ENCODE measurements around the gene NCAPD3. TPM values are rescaled to one million over a fixed set of nuclear protein-coding genes. Genes with fewer than 3 reads are reported as not detected.
"Not testable (repeated sequence)": the region's sequence is repeated elsewhere in the genome, so short reads cannot be mapped to it uniquely, and the experiment has no call there.

NCAPD3 gene
- total and polyA plus RNA-seq, 9 donors, result 5.8 to 12.1 (median 8.8) TPM

- H3K36me3 ChIP-seq, result no peaks in the 10 kb centered on the region
- intact Hi-C loops (cut with DNase I), result loop anchor here in 1 of 4 donors (5.0 kb wide), 1 partner anchor 52 kb away; the partner anchor contains the start of gene JAM3
- TF ChIP-seq CTCF (IDR thresholded peaks at IDR 0.05) (no peak), POLR2A (IDR thresholded peaks at IDR 0.05) (no peak), EP300 (IDR thresholded peaks at IDR 0.05) (no peak)
- WGBS, 3 donors, result 91 to 93% (median 91%) methylated on average over 3 of the region's 3 CpGs
- no peak overlapping the region for H3K4me3 ChIP-seq
- no peaks in the 10 kb centered on the region for H3K27me3 ChIP-seq
- H3K27ac ChIP-seq, result peak overlapping the region; percentile 70 to 83
- no peak for DNase-seq
- H3K4me1 ChIP-seq (ENCODE audit: insufficient read depth), result peaks cover 6% of the 10 kb centered on the region
- no peaks in the 10 kb centered on the region for H3K9me3 ChIP-seq
Observed at GRCh38 chr11:134119094-134119493, 104.7 kb downstream of the NCAPD3 start.

GRCh38 chr11:134118006-134118405 lies 105.8 kb downstream of the NCAPD3 start:
- no peak for DNase-seq
- Histone ChIP-seq H3K4me1 (ENCODE audit: insufficient read depth) (peaks cover 6% of the 10 kb centered on the region), H3K27me3 (no peaks in the 10 kb centered on the region), H3K4me3 (no peak overlapping the region), H3K9me3 (no peaks in the 10 kb centered on the region), H3K36me3 (no peaks in the 10 kb centered on the region), H3K27ac (no peak overlapping the region)
- TF ChIP-seq CTCF (IDR thresholded peaks at IDR 0.05) (no peak), POLR2A (IDR thresholded peaks at IDR 0.05) (no peak), EP300 (IDR thresholded peaks at IDR 0.05) (no peak)
- intact Hi-C loops (cut with DNase I), result loop anchor here in 1 of 4 donors (5.0 kb wide), 1 partner anchor 51 kb away; the partner anchor contains the start of gene JAM3

- intact Hi-C loops (cut with DNase I), result loop anchor here in 1 of 4 donors (5.0 kb wide), 1 partner anchor 49 kb away; the partner anchor contains the start of gene JAM3
- no peaks in the 10 kb centered on the region for H3K4me1 ChIP-seq (ENCODE audit: insufficient read depth)
- H3K36me3 ChIP-seq, result no peaks in the 10 kb centered on the region
Observed at GRCh38 chr11:134116210-134116609, 107.6 kb downstream of the NCAPD3 start.

GRCh38 chr11:134113787-134114186 lies 110.0 kb downstream of the NCAPD3 start:
- H3K36me3 ChIP-seq; DNase-seq; H3K4me3 ChIP-seq; H3K4me1 ChIP-seq (ENCODE audit: insufficient read depth); H3K9me3 ChIP-seq; H3K27me3 ChIP-seq; H3K27ac ChIP-seq; intact Hi-C loops (cut with DNase I): not testable (repeated sequence)
- WGBS, 3 donors, result 100% methylated on average over 1 of the region's 1 CpG; no CpG with 5 or more reads in 1 of the 3 donors

More at GRCh38 chr11:134116210-134116609, 107.6 kb downstream of the NCAPD3 start:
- TF ChIP-seq CTCF (IDR thresholded peaks at IDR 0.05) (no peak), EP300 (IDR thresholded peaks at IDR 0.05) (no peak), POLR2A (IDR thresholded peaks at IDR 0.05) (no peak)
- H3K4me3 ChIP-seq, result no peak overlapping the region
- no peaks in the 10 kb centered on the region for H3K9me3 ChIP-seq
- H3K27me3 ChIP-seq, result no peaks in the 10 kb centered on the region
- no peak for DNase-seq
- 78 to 94% (median 90%) methylated on average over 1 of the region's 1 CpG for WGBS, 3 donors
- H3K27ac ChIP-seq, result no peak overlapping the region

GRCh38 chr11:134110252-134110815 lies 113.4 kb downstream of the NCAPD3 start:
- no peak for TF ChIP-seq CTCF (IDR thresholded peaks at IDR 0.05)
- no peak for TF ChIP-seq EP300 (IDR thresholded peaks at IDR 0.05)
- no peak for TF ChIP-seq POLR2A (IDR thresholded peaks at IDR 0.05)
- Histone ChIP-seq H3K9me3 (no peaks in the 10 kb centered on the region), H3K27me3 (no peaks in the 10 kb centered on the region), H3K4me3 (no peak overlapping the region), H3K4me1 (ENCODE audit: insufficient read depth) (no peaks in the 10 kb centered on the region), H3K27ac (no peak overlapping the region), H3K36me3 (no peaks in the 10 kb centered on the region)
- no peak for DNase-seq
- intact Hi-C loops (cut with DNase I), result no loop called here
- 94 to 97% (median 94%) methylated on average over 5 of the region's 5 CpGs for WGBS, 3 donors

Data from ovary (tissue), 9 donors.